ENCODE data around the gene ANKRD16. TPM values are rescaled to one million over a fixed set of nuclear protein-coding genes. Genes with fewer than 3 reads are reported as not detected.

Gene ANKRD16
- total RNA-seq, 1 experiment from 2014 or later: 5.8 TPM

GRCh38 chr10:5812283-5813090 is 77.2 kb downstream of the ANKRD16 start:
- no peak for DNase-seq (ENCODE audit: extremely low read depth, low read depth)

Other genes starting within 250 kb of the ANKRD16 start
- 18.3 and 19.1 TPM in 2 replicates for gene ASB13, start 223.3 kb downstream of the ANKRD16 start, total RNA-seq (2014; rRNA removed; shearing (Covaris generic))
- gene TASOR2, start 205.1 kb downstream of the ANKRD16 start, total RNA-seq (2014; rRNA removed; shearing (Covaris generic)): 69.7 and 86.6 TPM in 2 replicates
- 250 and 279 TPM in 2 replicates for gene GDI2, start 76.5 kb downstream of the ANKRD16 start, total RNA-seq (2014; rRNA removed; shearing (Covaris generic))
- gene FBH1, start 350 bp upstream of the ANKRD16 start, total RNA-seq (2014; rRNA removed; shearing (Covaris generic)): 30.8 and 37.9 TPM in 2 replicates
- 10.6 and 13.3 TPM in 2 replicates for gene IL15RA, start 87.7 kb upstream of the ANKRD16 start, total RNA-seq (2014; rRNA removed; shearing (Covaris generic))
- not detected in 2 replicates for gene IL2RA, start 172.5 kb upstream of the ANKRD16 start, total RNA-seq (2014; rRNA removed; shearing (Covaris generic))
- 33.8 and 40.2 TPM in 2 replicates for gene RBM17, start 199.1 kb upstream of the ANKRD16 start, total RNA-seq (2014; rRNA removed; shearing (Covaris generic))